HUES48 (cell line): Measurements from ENCODE around the gene BRD3OS.

ENCODE experiments used
- H3K27ac ChIP-seq: one replicate; pipeline ENCODE4 v1.7.0; 2013; ENCODE audit warnings: low read depth, low read length, inconsistent platforms
- H3K27me3 ChIP-seq: 2 replicates; pipeline ENCODE4 v1.6.1; 2013; ENCODE audit warnings: mild to moderate bottlenecking, low read length; ENCODE audit not compliant: control insufficient read depth, insufficient read depth
- H3K36me3 ChIP-seq: 2 replicates; pipeline ENCODE4 v1.6.1; 2013; ENCODE audit warnings: low read length; ENCODE audit not compliant: control insufficient read depth, insufficient read depth
- H3K4me1 ChIP-seq: 2 replicates; pipeline ENCODE4 v1.6.1; 2013; ENCODE audit warnings: mild to moderate bottlenecking, low read length; ENCODE audit not compliant: control insufficient read depth, insufficient read depth
- H3K4me3 ChIP-seq: 2 replicates; pipeline ENCODE4 v1.5.1; 2013; ENCODE audit warnings: mild to moderate bottlenecking, low read depth, low read length
- H3K9ac ChIP-seq: 2 replicates; pipeline ENCODE4 v1.6.1; 2013; ENCODE audit warnings: mild to moderate bottlenecking, low read depth, low read length, moderate library complexity
- H3K9me3 ChIP-seq: 2 replicates; pipeline ENCODE4 v1.6.1; 2013; ENCODE audit warnings: low read length; ENCODE audit not compliant: control insufficient read depth, insufficient read depth

BRD3OS gene

DNA sequence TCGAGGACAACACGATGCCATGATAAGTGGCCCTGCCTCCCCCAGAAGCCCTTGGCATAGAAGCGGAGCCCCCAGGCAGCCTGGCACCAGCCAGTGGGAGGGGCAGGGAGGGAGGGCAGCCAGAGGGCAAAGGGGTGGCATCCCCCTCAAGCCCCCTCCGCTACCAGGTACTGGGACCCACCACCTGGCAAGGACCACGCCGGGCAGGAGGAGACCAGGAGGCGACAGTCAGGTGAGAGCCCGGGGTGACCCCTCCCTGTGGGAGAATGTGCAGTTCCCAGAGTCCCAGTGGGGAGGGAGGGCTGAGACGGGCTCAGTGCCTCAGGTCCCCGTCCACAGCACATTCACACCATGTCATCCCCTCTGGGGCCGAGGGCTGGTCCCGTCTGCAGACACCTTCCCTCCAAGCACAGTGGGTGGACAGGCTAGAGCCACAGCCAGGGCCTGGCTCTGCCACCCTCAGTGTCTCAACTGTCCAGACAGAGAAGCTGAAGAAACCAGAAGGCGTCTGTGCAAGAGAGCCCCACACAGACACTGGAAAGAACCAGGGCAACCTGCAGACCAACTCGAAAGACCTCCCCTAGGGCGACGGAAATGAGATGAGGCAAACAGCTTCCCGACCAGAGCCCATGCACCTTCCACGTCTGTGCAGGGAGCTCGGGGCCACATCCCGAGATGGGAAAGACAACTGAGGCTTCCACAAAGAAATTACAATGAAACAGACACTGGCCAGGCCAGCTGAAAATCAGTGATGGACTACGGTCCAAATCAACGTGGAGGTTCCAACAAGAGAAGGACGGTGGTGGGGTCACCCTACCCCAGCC lies 31.4 kb downstream of the BRD3OS start:
- Histone ChIP-seq H3K9me3 (no peaks in the 10 kb centered on the region), H3K4me3 (no peak overlapping the region), H3K36me3 (peaks cover 23% of the 10 kb centered on the region), H3K4me1 (no peaks in the 10 kb centered on the region), H3K27ac (no peak overlapping the region), H3K9ac (no peak overlapping the region), H3K27me3 (no peaks in the 10 kb centered on the region)

DNA sequence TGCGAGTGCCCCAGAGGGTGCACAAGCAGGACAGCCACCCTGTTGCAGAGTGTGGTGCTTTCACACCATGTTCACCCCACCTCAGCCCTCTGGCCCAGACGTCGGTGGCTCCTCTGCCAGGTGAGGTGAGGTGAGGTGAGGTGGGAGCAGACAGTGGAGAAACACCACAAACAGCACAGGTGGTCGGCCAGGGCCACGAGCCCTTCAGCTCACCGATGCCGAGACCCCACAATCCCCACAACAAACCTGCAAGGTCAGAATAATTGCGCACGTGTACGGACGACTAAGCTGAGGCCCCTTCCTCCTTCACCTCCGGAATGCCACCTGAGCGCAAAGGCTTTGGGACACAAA lies 32.0 kb downstream of the BRD3OS start:
- no peak overlapping the region for H3K27ac ChIP-seq

DNA sequence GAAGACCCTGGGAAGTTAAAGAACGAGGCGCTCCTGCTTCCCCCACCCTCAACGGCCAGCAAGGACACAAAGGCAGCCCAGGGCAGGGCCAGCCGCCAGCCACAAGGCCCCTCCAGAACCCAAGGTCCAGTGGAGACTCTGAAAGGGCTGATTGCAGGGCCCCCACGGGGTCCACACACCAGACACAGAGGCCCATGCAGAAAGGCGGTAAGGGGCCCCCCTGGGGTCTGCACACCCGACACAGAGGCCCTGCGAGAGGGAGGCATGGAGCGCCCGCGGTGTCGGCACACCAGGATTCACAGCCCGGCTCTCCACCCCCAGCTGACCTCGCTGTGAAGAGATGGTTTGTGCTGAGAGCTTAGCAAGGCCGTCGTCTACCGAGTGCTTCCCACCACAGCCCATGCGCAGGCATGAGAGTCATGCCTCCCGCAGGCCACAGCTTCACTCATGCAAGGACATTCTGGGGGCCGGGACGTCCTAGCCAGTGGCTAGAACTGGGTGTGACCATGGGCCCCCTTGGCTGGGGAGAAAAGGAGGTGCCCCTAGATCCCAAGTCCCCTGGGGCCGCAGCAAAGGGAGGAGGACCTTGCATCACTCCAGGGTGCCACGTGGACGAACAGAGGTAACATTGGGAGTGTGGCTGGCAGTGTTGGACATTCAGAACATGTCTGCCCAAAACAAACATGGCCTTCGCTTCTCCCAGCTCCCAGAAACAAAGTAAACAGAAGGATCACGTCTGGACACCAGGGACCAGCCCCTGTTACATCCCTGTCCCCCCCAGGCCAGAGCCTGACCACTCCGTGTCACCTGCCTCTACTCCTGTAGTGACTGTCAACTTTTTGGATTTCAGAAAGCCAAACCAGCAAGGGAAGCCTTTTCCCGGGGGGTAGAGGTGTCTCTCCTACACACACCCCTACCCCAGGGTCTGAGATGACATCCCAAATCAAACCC lies 32.7 kb downstream of the BRD3OS start:
- Histone ChIP-seq H3K4me1 (no peaks in the 10 kb centered on the region), H3K9me3 (no peaks in the 10 kb centered on the region), H3K27me3 (no peaks in the 10 kb centered on the region), H3K36me3 (peaks cover 11% of the 10 kb centered on the region), H3K4me3 (no peak overlapping the region), H3K9ac (no peak overlapping the region), H3K27ac (no peak overlapping the region)

More for the DNA sequence above, 32.0 kb downstream of the BRD3OS start:
- Histone ChIP-seq H3K27me3 (no peaks in the 10 kb centered on the region), H3K36me3 (peaks cover 19% of the 10 kb centered on the region), H3K4me1 (no peaks in the 10 kb centered on the region), H3K4me3 (no peak overlapping the region), H3K9ac (no peak overlapping the region), H3K9me3 (no peaks in the 10 kb centered on the region)

DNA sequence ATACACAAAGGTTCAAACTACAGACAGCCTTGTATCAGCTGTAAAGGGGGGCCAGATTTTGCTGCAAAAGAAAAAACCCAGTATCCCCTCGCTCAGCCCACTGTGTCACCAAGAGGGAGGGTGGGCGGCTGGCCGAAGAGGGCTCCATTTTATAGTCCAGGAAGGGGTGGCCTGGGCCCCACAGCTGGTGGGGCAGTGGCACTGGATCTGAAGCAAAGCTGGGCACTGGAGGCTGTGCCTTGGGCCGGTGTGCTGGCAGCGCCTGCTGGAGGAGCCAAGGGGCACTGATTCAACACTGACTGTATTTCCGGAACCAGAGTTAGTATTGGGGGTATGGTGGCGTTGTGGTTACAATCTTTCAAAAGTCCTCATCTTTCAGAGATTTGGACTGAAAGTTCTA lies 33.4 kb downstream of the BRD3OS start:
- peaks cover 7% of the 10 kb centered on the region for H3K36me3 ChIP-seq
- H3K9ac ChIP-seq, result no peak overlapping the region
- H3K4me3 ChIP-seq, result no peak overlapping the region
- H3K4me1 ChIP-seq, result no peaks in the 10 kb centered on the region
- H3K9me3 ChIP-seq, result no peaks in the 10 kb centered on the region
- no peak overlapping the region for H3K27ac ChIP-seq
- H3K27me3 ChIP-seq, result no peaks in the 10 kb centered on the region

DNA sequence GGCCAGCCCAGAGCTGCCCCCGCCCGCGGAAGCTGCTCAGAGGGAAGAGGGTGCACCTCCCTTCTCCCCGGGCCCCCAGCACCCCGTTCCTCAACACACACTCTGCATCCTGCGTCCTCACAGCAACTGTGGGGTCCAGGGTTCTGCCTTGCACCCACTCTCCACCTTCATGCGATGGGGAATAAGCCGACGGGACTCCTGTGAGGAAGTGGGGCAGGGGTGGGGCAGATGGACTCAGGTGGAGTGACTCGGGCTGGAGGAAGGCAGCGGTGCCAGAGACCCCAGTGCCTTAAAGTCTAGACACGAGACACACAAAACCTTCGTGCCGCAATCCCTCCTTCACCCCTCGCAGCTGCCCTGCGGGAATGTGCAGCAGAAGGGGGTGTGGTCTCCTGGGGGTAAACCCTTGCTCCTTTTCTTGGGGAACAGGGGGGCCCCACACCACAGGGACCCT lies 33.9 kb downstream of the BRD3OS start:
- H3K27me3 ChIP-seq, result no peaks in the 10 kb centered on the region
- no peak overlapping the region for H3K9ac ChIP-seq
- H3K36me3 ChIP-seq, result peaks cover 7% of the 10 kb centered on the region
- no peaks in the 10 kb centered on the region for H3K9me3 ChIP-seq
- H3K27ac ChIP-seq, result no peak overlapping the region
- H3K4me3 ChIP-seq, result no peak overlapping the region
- H3K4me1 ChIP-seq, result no peaks in the 10 kb centered on the region

DNA sequence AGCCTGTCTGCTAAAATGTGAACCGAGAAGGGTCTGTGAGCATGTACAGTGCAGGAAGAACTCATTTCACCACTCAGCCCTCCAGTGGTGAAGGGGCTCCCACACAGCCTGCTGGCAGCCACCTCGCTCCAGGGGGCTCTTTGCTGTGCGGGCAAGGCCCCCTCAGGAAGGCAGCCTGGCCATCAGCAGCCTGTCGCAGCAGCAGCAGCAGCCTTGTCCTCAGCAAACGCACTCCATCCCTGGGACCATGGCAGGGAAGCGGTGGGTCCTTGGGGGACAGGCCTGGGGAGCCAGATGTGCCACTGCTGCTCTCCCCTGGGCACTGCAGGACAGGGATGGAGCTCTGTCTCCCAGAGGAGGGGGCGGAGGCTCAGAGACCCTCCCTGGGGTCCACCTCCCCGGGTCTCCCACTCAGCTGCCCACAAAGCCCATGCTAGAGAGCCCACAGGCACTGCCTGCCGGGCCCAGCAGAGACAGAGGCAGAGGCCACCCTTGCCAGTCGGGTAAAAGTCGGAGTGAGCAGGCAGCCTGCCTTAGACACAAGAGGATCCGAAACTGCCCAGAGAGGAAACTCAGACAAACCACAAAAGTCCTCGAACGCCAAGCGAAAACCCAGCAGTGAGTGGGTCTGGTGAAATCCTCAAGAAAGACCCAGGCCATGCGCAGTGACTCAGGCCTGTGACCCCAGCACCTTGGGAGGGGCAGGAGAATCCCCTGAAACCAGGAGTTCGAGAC lies 34.5 kb downstream of the BRD3OS start:
- no peak overlapping the region for H3K27ac ChIP-seq
- H3K36me3 ChIP-seq, result peaks cover 7% of the 10 kb centered on the region
- no peak overlapping the region for H3K9ac ChIP-seq
- H3K9me3 ChIP-seq, result no peaks in the 10 kb centered on the region
- no peak overlapping the region for H3K4me3 ChIP-seq
- H3K27me3 ChIP-seq, result no peaks in the 10 kb centered on the region
- H3K4me1 ChIP-seq, result no peaks in the 10 kb centered on the region

DNA sequence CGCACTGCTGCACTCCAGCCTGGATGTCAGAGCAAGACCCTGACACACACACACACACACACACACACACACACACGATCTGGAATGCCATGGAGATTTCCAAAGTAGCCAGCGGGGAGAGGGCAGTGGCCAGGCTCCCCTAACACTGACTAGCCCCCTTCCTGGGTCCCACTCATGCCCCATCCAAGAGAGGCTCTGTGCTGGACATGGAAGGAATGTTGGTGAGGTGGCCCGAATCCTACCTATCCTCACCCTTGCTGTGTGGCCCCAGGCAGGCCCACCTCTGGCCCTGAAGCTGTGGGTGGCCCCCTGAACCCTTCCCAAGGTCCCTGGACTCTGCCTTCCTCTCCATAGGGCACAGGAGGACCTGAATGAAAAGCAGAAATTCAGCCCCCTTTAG lies 35.3 kb downstream of the BRD3OS start:
- no peaks in the 10 kb centered on the region for H3K9me3 ChIP-seq
- no peak overlapping the region for H3K4me3 ChIP-seq
- H3K9ac ChIP-seq, result no peak overlapping the region
- no peaks in the 10 kb centered on the region for H3K27me3 ChIP-seq
- H3K4me1 ChIP-seq, result 0 out of 2 replicates have a peak, but pooled peaks cover under 1% of the 10 kb centered on the region
- peaks cover 7% of the 10 kb centered on the region for H3K36me3 ChIP-seq
- no peak overlapping the region for H3K27ac ChIP-seq

DNA sequence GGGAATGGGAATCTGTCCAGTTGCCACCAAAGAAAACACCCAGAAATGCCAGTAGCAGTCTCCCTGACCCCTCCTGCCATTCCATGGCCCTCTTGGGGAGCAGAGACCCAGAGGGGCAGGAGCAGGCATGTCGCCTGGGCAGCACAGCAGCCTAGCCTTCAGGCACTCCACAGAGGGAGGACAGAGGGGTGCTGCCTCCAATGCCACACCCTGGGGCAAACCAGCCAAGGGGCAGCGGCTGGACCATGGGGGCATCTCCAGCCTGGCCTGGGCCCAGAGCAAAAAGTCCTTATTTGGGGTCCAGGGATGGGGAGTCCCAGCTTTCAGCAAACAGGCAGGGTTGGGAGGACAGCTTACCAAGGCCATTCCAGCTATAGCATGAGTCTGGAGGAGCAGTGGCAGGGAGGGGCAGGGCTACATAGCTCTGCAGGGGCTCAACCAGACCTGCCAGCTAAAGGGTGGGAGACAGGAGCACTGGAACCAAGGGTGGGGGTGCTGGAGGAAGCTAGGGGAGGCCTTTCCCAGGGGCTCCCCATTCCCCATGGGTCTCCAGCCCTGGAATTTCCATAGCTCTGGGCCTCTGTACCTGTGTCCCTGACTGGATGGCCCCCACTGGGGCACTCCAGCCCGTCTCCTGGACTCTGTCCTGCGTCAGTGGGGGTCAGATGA lies 35.9 kb downstream of the BRD3OS start:
- Histone ChIP-seq H3K4me1 (peaks cover 7% of the 10 kb centered on the region), H3K27me3 (no peaks in the 10 kb centered on the region), H3K36me3 (peaks cover 7% of the 10 kb centered on the region), H3K9me3 (no peaks in the 10 kb centered on the region), H3K4me3 (no peak overlapping the region), H3K9ac (no peak overlapping the region), H3K27ac (no peak overlapping the region)

DNA sequence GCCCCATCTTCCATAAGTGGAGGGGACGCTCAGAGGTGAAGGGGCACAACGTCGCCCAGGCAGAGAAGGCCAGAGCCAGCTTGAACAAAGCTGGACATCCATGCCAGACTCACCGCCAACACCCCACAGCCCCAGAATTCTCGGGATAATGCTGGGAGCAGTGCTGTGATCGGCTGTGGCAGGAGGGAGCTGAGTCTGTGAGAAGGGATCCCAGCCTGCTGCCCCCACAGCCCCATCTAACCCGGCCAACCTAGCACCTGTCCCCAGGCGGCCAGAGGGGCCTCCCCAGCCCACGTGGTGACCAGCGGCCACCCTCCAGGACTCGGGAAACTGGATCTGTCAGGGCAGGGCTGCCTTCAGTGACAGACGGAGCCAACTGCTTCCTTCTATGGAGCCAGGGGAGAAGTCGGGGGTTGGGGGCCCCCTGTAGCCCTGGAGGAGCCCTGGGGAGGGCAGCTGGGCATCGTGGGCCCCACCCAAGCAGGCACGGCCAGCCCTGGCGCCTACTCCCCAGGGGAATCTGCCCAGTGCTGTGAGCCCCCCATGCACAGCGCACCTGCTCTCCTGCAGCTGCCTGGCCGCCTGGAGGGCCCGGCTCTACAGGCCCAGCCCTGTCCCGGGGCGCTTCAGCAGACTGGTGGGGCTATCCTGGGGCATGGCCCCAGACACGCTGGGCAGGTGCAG lies 36.5 kb downstream of the BRD3OS start:
- H3K9ac ChIP-seq, result no peak overlapping the region
- no peaks in the 10 kb centered on the region for H3K9me3 ChIP-seq
- no peak overlapping the region for H3K27ac ChIP-seq
- peaks cover 7% of the 10 kb centered on the region for H3K36me3 ChIP-seq
- H3K4me1 ChIP-seq, result peaks cover 9% of the 10 kb centered on the region
- no peak overlapping the region for H3K4me3 ChIP-seq
- no peaks in the 10 kb centered on the region for H3K27me3 ChIP-seq
